ENCODE data around the gene SORBS1. TPM values are rescaled to one million over a fixed set of nuclear protein-coding genes. Genes with fewer than 3 reads are reported as not detected.
A peak's percentile ranks its signal among the peaks of the same experiment; 100 is the strongest.

Gene SORBS1
- total RNA-seq, 1 donor from 2014 or later: 697 TPM

GRCh38 chr10:95391581-95392216 lies 169.5 kb downstream of the SORBS1 start:
- no peak for DNase-seq
- no peak for ATAC-seq (ENCODE audit: poor library complexity)
- intact Hi-C loops (cut with DNase I): no loop called here

GRCh38 chr10:95391164-95391563 lies 170.0 kb downstream of the SORBS1 start:
- DNase-seq (no peak), ATAC-seq (ENCODE audit: poor library complexity) (no peak)
- intact Hi-C loops (cut with DNase I): no loop called here

GRCh38 chr10:95389982-95390381 lies 171.2 kb downstream of the SORBS1 start:
- no peak for ATAC-seq (ENCODE audit: poor library complexity)
- intact Hi-C loops (cut with DNase I): no loop called here
- no peak for DNase-seq

GRCh38 chr10:95389176-95389575 lies 172.0 kb downstream of the SORBS1 start:
- intact Hi-C loops (cut with DNase I): no loop called here
- ATAC-seq (ENCODE audit: poor library complexity) (no peak), DNase-seq (no peak)

- DNase-seq (no peak), ATAC-seq (ENCODE audit: poor library complexity) (peak; percentile 19)
- intact Hi-C loops (cut with DNase I): no loop called here
Measured at GRCh38 chr10:95388539-95388938, 172.6 kb downstream of the SORBS1 start.

GRCh38 chr10:95388109-95388471 lies 173.1 kb downstream of the SORBS1 start:
- ATAC-seq (ENCODE audit: poor library complexity) (no peak), DNase-seq (no peak)
- intact Hi-C loops (cut with DNase I): no loop called here

- ATAC-seq (ENCODE audit: poor library complexity): peak; percentile 10
- DNase-seq: no peak
- intact Hi-C loops (cut with DNase I): no loop called here
Measured at GRCh38 chr10:95384011-95384704, 177.0 kb downstream of the SORBS1 start.

GRCh38 chr10:95382596-95382995 lies 178.6 kb downstream of the SORBS1 start:
- intact Hi-C loops (cut with DNase I): no loop called here
- DNase-seq (no peak), ATAC-seq (ENCODE audit: poor library complexity) (no peak)

GRCh38 chr10:95382174-95382573 lies 179.0 kb downstream of the SORBS1 start:
- ATAC-seq (ENCODE audit: poor library complexity): no peak
- DNase-seq: no peak
- intact Hi-C loops (cut with DNase I): no loop called here

- DNase-seq (no peak), ATAC-seq (ENCODE audit: poor library complexity) (peak; percentile 69)
- intact Hi-C loops (cut with DNase I): no loop called here
Measured at GRCh38 chr10:95377950-95378349, 183.2 kb downstream of the SORBS1 start.

GRCh38 chr10:95375418-95375817 lies 185.8 kb downstream of the SORBS1 start:
- ATAC-seq (ENCODE audit: poor library complexity) (no peak), DNase-seq (no peak)
- intact Hi-C loops (cut with DNase I): loop anchor here (2.0 kb wide), 1 partner anchor 225 kb away; no protein-coding TSS in a partner anchor

- DNase-seq (peak; percentile 72), ATAC-seq (ENCODE audit: poor library complexity) (peak; percentile 82)
- intact Hi-C loops (cut with DNase I): loop anchor here (2.0 kb wide), 1 partner anchor 226 kb away; no protein-coding TSS in a partner anchor
Measured at GRCh38 chr10:95374597-95375209, 186.5 kb downstream of the SORBS1 start.

GRCh38 chr10:95373660-95374059 lies 187.5 kb downstream of the SORBS1 start:
- intact Hi-C loops (cut with DNase I): loop anchor here (2.0 kb wide), 1 partner anchor 227 kb away; no protein-coding TSS in a partner anchor
- DNase-seq: no peak

GRCh38 chr10:95364342-95364741 lies 196.8 kb downstream of the SORBS1 start:
- intact Hi-C loops (cut with DNase I): loop anchor here (5.0 kb wide), 1 partner anchor 117 kb away; no protein-coding TSS in a partner anchor
- DNase-seq (no peak), ATAC-seq (ENCODE audit: poor library complexity) (no peak)

More at GRCh38 chr10:95373660-95374059, 187.5 kb downstream of the SORBS1 start:
- no peak for ATAC-seq (ENCODE audit: poor library complexity)

GRCh38 chr10:95363303-95363912 lies 197.8 kb downstream of the SORBS1 start:
- DNase-seq: no peak
- intact Hi-C loops (cut with DNase I): loop anchor here (5.0 kb wide), 1 partner anchor 116 kb away; no protein-coding TSS in a partner anchor
- ATAC-seq (ENCODE audit: poor library complexity): peak; percentile 54

- intact Hi-C loops (cut with DNase I): loop anchor here (5.0 kb wide), 1 partner anchor 113 kb away; no protein-coding TSS in a partner anchor
- ATAC-seq (ENCODE audit: poor library complexity): no peak
- no peak for DNase-seq
Measured at GRCh38 chr10:95360122-95360714, 201.0 kb downstream of the SORBS1 start.

GRCh38 chr10:95359466-95359865 lies 201.7 kb downstream of the SORBS1 start:
- DNase-seq (no peak), ATAC-seq (ENCODE audit: poor library complexity) (no peak)
- intact Hi-C loops (cut with DNase I): no loop called here

- ATAC-seq (ENCODE audit: poor library complexity) (peak; percentile 4), DNase-seq (no peak)
- intact Hi-C loops (cut with DNase I): no loop called here
Measured at GRCh38 chr10:95356190-95356955, 204.8 kb downstream of the SORBS1 start.

All from Right ventricle myocardium superior (tissue), 1 donor.